Ishikawa (cell line): Measurements from ENCODE around the gene PRR23B.

ENCODE experiments used
- CEBPB ChIP-seq: IDR thresholded peaks from 2 replicates; pipeline ENCODE4 v1.6.1; 2012
- CREB1 ChIP-seq: IDR thresholded peaks from 2 replicates; pipeline ENCODE4 v1.6.1; 2012; ENCODE audit warnings: low read depth
- EGR1 ChIP-seq: IDR thresholded peaks from 2 replicates; pipeline ENCODE4 v1.6.1; 2012
- EP300 ChIP-seq: IDR thresholded peaks from 2 replicates; pipeline ENCODE4 v1.6.1; 2012; ENCODE audit warnings: borderline replicate concordance
- FOXM1 ChIP-seq: IDR thresholded peaks from 2 replicates; pipeline ENCODE4 v1.6.1; 2012; ENCODE audit warnings: low read depth, borderline replicate concordance
- MAX ChIP-seq: IDR thresholded peaks from 2 replicates; pipeline ENCODE4 v1.6.1; 2012
- NFIC ChIP-seq: IDR thresholded peaks from 2 replicates; pipeline ENCODE4 v1.6.1; 2012
- RAD21 ChIP-seq: IDR thresholded peaks from 2 replicates; pipeline ENCODE4 v1.6.1; 2012; ENCODE audit warnings: low read depth
- REST ChIP-seq: IDR thresholded peaks from 2 replicates; pipeline ENCODE4 v1.6.1; 2012; ENCODE audit warnings: low read depth, mild to moderate bottlenecking
- TAF1 ChIP-seq: IDR thresholded peaks from 2 replicates; pipeline ENCODE4 v1.6.1; 2012; ENCODE audit warnings: low read depth, mild to moderate bottlenecking
- TCF12 ChIP-seq: IDR thresholded peaks from 2 replicates; pipeline ENCODE4 v1.6.1; 2012; ENCODE audit warnings: low read depth
- TEAD4 ChIP-seq: IDR thresholded peaks from 2 replicates; pipeline ENCODE4 v1.6.1; 2012
- USF1 ChIP-seq: IDR thresholded peaks from 2 replicates; pipeline ENCODE4 v1.6.1; 2012
- YY1 ChIP-seq: IDR thresholded peaks from 2 replicates; pipeline ENCODE4 v1.6.1; 2012; ENCODE audit warnings: low read depth
- ZBTB7A ChIP-seq: IDR thresholded peaks from 2 replicates; pipeline ENCODE4 v1.6.1; 2012; ENCODE audit warnings: low read depth

The PRR23B gene

DNA sequence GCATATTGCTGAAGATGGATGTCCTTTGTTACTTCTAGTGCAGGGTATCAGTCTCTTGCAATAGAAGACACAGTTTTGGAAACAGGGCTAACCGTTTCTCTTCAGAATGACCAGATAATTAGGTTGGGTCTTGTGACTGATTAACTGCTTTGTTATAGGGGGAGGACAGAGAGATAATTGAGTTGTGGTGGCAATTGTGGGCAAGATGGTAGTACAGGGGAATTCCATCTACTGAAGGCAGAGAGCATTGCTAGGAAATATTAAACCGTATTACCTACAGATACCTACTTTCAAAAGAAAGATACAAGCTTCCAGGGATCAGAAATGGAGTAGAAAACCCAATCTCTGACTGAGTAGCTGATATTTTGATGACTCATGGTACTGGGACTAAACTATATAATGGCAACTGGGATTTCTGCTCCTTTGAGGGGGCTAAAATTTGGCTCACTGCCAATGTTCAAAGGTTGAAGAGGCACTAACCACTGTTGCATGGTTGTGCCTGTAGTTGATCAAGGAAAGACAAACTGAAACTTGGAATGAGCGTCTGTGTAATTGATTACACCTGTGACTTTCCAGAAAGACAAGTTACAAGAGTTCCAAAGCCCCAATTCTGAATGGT, 4.2 kb downstream of the PRR23B start:
- TF ChIP-seq NFIC = no peak
- no peak for TF ChIP-seq USF1
- no peak for TF ChIP-seq EP300
- TF ChIP-seq FOXM1 = no peak
- no peak for TF ChIP-seq EGR1
- TF ChIP-seq MAX = no peak
- no peak for TF ChIP-seq YY1
- TF ChIP-seq CEBPB = no peak
- TF ChIP-seq TAF1 = no peak
- no peak for TF ChIP-seq CREB1

- TF ChIP-seq USF1 (no peak), EP300 (no peak), NFIC (no peak), CEBPB (no peak), EGR1 (no peak), REST (no peak), RAD21 (no peak), CREB1 (no peak), TAF1 (no peak)
Measured at GRCh38 chr3:139006051-139006716, 14.5 kb downstream of the PRR23B start, which contains the start of gene PRR23A. Gene PRR23A, minus strand, starts transcription at chr3:139006268. Its CDS starts 0 bp downstream, at chr3:139006268.

- no peak for TF ChIP-seq ZBTB7A
- no peak for TF ChIP-seq TCF12
- no peak for TF ChIP-seq RAD21
- TF ChIP-seq EP300 = no peak
- no peak for TF ChIP-seq CEBPB
- no peak for TF ChIP-seq TEAD4
- no peak for TF ChIP-seq FOXM1
- TF ChIP-seq YY1 = no peak
- no peak for TF ChIP-seq CREB1
- TF ChIP-seq TAF1 = no peak
- TF ChIP-seq NFIC = no peak
- no peak for TF ChIP-seq EGR1
- no peak for TF ChIP-seq REST
- no peak for TF ChIP-seq MAX
- no peak for TF ChIP-seq USF1
Measured at GRCh38 chr3:139005356-139005993, 15.3 kb downstream of the PRR23B start.

DNA sequence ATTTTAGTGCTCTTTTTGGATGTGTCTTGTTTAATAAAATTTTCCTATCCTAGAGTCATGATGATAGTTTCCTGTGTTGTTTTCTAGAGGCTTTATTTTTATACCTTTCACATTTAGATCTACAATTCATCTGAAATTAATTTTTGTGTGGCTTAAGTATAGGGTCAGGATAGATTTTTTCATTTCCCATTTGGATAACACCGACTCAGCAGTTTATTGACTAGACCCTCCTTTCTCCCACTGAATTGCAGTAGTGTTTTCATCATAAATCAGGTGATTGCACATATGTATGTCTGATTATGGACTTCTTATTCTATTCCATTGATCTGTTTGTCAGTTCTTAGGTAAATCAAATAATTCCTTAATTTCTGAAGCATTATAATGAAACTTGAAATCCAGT, 25.0 kb downstream of the PRR23B start:
- TF ChIP-seq TAF1 (no peak), TEAD4 (no peak)

DNA sequence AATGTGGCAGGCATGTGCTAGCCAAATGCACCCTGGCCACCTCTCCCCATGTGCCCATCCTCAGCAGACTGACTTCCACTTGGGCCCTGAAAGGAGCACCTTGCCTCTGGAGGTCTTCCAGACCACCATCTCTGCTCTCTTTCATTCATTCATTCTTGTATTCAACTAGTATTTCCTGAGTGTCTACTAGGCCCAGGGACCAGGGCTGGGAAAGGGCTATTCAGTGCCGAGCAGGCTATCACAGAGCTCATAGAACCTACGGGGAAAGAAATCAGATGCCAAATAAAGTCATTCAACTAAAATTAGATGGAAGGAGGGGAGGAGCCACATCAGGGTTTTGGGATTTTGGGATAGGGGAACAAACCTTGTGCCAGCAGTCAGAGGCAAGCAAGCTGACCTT, 33.5 kb downstream of the PRR23B start:
- TF ChIP-seq NFIC (no peak), EP300 (no peak), EGR1 (no peak), TAF1 (no peak), TCF12 (no peak), YY1 (no peak), TEAD4 (no peak)
